Loucy (cell line): Measurements from ENCODE around the gene PARVA.

Experiments used
- H2AFZ ChIP-seq: fragments of 200-600 bp; sonication (generic); 2 replicates; pipeline ENCODE4 v1.6.0; 2016; ENCODE audit warnings: antibody characterized with exemption, mild to moderate bottlenecking, low read length, moderate library complexity
- H3F3A ChIP-seq: fragments of 200-600 bp; 2 replicates; pipeline ENCODE4 v1.6.0; 2016; ENCODE audit warnings: antibody characterized with exemption, low read depth, mild to moderate bottlenecking
- H3K27me3 ChIP-seq: fragments of 200-600 bp; sonication (generic); 2 replicates; pipeline ENCODE4 v1.6.1; 2014; ENCODE audit warnings: low read length, mild to moderate bottlenecking; ENCODE audit not compliant: insufficient read depth, poor library complexity, severe bottlenecking
- H3K36me3 ChIP-seq: fragments of 200-600 bp; sonication (generic); 2 replicates; pipeline ENCODE4 v1.6.1; 2016; ENCODE audit warnings: low read length; ENCODE audit not compliant: insufficient read depth
- H3K4me1 ChIP-seq: fragments of 200-600 bp; sonication (generic); 2 replicates; pipeline ENCODE4 v1.5.1; 2014; ENCODE audit warnings: low read length, mild to moderate bottlenecking; ENCODE audit not compliant: insufficient read depth, poor library complexity, severe bottlenecking
- H3K4me2 ChIP-seq: fragments of 200-600 bp; sonication (generic); 2 replicates; pipeline ENCODE4 v1.6.0; 2014; ENCODE audit warnings: antibody characterized with exemption, low read length, low read depth, mild to moderate bottlenecking; ENCODE audit not compliant: poor library complexity, severe bottlenecking
- H3K4me3 ChIP-seq: fragments of 200-600 bp; sonication (generic); 2 replicates; pipeline ENCODE4 v1.5.1; 2014; ENCODE audit warnings: low read length, mild to moderate bottlenecking, mixed read lengths; ENCODE audit not compliant: poor library complexity, severe bottlenecking
- H3K79me2 ChIP-seq: fragments of 200-600 bp; sonication (generic); 2 replicates; pipeline ENCODE4 v1.6.1; 2014; ENCODE audit warnings: low read length; ENCODE audit not compliant: insufficient read depth
- H3K9ac ChIP-seq: fragments of 200-600 bp; sonication (generic); 2 replicates; pipeline ENCODE4 v1.6.0; 2014; ENCODE audit warnings: mild to moderate bottlenecking, low read depth, low read length, moderate library complexity; ENCODE audit not compliant: poor library complexity, severe bottlenecking
- H3K9me2 ChIP-seq: fragments of 200-600 bp; sonication (generic); replicated peaks from 2 replicates; pipeline ENCODE4 v1.6.1; 2016; ENCODE audit warnings: low read depth, low read length, mixed read lengths
- H3K9me3 ChIP-seq: fragments of 200-600 bp; sonication (generic); 2 replicates; pipeline ENCODE4 v1.6.1; 2014; ENCODE audit warnings: mild to moderate bottlenecking, antibody characterized with exemption, low read length, low read depth; ENCODE audit not compliant: insufficient read depth
- H4K20me1 ChIP-seq: fragments of 200-600 bp; sonication (generic); 2 replicates; pipeline ENCODE4 v1.6.0; 2014; ENCODE audit warnings: antibody characterized with exemption, low read length, mild to moderate bottlenecking; ENCODE audit not compliant: insufficient read depth, poor library complexity, severe bottlenecking
- EZH2phosphoT487 ChIP-seq: fragments of 200-600 bp; IDR thresholded peaks from 2 replicates; pipeline ENCODE4 v1.6.1; 2018; ENCODE audit warnings: antibody characterized with exemption, mild to moderate bottlenecking, moderate library complexity, borderline replicate concordance
- TF ChIP-seq, protein P1 (sequence below): fragments of 200-600 bp; sonication (generic); conservative IDR thresholded peaks from 2 replicates; pipeline ENCODE4 v1.5.1; 2014; ENCODE audit warnings: mild to moderate bottlenecking, antibody characterized with exemption, low read length

Gene PARVA

DNA sequence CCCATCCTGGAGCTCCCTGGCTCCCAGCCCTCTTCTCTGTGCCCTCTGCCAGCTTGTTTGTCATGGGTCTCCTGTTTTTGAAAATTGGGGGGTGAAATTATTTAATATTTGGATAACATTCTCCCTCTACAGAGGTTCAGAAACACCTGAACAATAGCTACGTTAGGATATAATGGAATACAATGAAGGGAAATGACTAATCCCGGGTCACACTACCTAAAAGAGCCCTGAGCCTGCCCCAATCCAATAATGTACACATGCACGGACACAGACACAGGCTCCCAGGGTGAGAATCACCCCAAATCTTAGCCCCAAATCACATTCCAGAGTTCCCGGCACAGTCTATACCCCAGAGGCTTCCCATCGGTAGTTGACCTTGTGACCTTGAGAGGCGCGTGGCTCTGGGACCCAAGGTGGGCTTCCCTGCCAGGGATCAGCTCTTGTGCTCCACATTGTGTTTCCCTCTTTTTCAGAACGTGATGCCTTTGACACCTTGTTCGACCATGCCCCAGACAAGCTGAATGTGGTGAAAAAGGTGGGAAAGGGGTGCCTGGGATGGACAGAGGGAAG is 135.5 kb downstream of the PARVA start:
- Histone ChIP-seq H3K9me3 (no peaks in the 10 kb centered on the region), H4K20me1 (no peaks in the 10 kb centered on the region), H3K79me2 (no peaks in the 10 kb centered on the region), H3K4me2 (no peak overlapping the region), H3F3A (no peaks in the 10 kb centered on the region), H3K9me2 (no peaks in the 10 kb centered on the region), H2AFZ (no peak overlapping the region), H3K4me3 (no peak overlapping the region), H3K4me1 (no peaks in the 10 kb centered on the region), H3K9ac (no peak overlapping the region), H3K36me3 (no peaks in the 10 kb centered on the region), H3K27me3 (no peaks in the 10 kb centered on the region)
- TF ChIP-seq EZH2phosphoT487, result no peak
- TF ChIP-seq, protein P1, sequence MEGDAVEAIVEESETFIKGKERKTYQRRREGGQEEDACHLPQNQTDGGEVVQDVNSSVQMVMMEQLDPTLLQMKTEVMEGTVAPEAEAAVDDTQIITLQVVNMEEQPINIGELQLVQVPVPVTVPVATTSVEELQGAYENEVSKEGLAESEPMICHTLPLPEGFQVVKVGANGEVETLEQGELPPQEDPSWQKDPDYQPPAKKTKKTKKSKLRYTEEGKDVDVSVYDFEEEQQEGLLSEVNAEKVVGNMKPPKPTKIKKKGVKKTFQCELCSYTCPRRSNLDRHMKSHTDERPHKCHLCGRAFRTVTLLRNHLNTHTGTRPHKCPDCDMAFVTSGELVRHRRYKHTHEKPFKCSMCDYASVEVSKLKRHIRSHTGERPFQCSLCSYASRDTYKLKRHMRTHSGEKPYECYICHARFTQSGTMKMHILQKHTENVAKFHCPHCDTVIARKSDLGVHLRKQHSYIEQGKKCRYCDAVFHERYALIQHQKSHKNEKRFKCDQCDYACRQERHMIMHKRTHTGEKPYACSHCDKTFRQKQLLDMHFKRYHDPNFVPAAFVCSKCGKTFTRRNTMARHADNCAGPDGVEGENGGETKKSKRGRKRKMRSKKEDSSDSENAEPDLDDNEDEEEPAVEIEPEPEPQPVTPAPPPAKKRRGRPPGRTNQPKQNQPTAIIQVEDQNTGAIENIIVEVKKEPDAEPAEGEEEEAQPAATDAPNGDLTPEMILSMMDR, result no peak

DNA sequence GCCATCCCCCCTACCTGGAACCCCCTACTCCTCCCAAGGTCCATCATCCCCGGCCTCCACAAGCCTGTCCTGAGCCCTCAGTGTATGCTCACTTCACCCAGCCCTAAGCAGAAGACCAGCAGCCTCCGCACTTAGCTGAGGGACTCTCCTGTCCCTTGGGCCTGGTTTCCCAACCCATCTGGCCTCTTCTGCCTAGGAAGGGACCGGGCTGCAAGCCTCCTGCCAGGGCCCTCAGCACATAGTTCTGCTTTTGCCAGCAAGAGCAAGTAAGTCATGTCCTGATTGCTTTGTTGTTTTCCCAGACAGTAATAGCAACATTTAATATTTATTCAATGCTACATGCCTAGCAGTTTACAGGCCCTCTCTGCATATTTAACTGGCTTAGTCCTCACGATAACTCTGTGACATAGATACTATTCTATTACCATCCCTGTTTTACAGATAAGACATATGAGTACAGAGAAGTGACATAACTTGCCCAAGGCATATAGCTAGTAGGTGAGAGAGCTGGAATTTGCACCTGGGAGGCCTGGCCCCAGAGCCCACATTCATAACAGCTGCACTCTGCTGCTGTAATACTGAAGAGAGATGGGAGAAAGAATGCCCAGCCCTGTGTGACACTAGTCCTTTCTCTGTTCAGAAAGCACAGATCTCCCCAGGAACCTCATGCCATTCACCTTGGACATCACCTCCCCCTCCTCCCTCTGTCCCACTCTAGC is 139.2 kb downstream of the PARVA start:
- no peak overlapping the region for H3K9ac ChIP-seq
- no peaks in the 10 kb centered on the region for H3K9me3 ChIP-seq
- H3K9me2 ChIP-seq, result no peaks in the 10 kb centered on the region
- H3K4me3 ChIP-seq, result no peak overlapping the region
- H3K4me2 ChIP-seq, result no peak overlapping the region
- H3K27me3 ChIP-seq, result no peaks in the 10 kb centered on the region
- no peaks in the 10 kb centered on the region for H3K36me3 ChIP-seq
- H3K4me1 ChIP-seq, result no peaks in the 10 kb centered on the region
- no peaks in the 10 kb centered on the region for H3K79me2 ChIP-seq
- H2AFZ ChIP-seq, result no peak overlapping the region
- TF ChIP-seq, protein P1, result no peak
- TF ChIP-seq EZH2phosphoT487, result no peak
- no peaks in the 10 kb centered on the region for H4K20me1 ChIP-seq
- H3F3A ChIP-seq, result no peaks in the 10 kb centered on the region

DNA sequence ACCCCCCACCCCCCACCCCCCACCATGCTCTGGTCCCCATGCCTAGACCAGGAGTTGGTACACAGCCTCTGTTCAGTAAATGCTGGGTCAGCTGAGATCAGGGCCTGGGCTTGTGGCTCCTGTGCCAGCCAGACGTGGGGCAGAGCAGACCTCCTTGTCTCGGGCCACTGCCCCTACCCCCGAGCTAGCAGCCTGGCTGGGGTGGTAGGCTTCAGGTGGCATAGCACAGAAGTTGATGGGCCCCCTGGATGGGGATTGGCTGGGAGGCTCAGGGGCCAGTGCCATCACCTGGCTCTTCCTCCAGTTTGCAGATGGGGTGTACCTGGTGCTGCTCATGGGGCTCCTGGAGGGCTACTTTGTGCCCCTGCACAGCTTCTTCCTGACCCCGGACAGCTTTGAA is 139.9 kb downstream of the PARVA start:
- no peaks in the 10 kb centered on the region for H3K9me2 ChIP-seq
- H3K4me2 ChIP-seq, result no peak overlapping the region
- TF ChIP-seq, protein P1, result no peak
- TF ChIP-seq EZH2phosphoT487, result no peak
- no peaks in the 10 kb centered on the region for H3K4me1 ChIP-seq
- H3K9me3 ChIP-seq, result no peaks in the 10 kb centered on the region
- no peaks in the 10 kb centered on the region for H3K36me3 ChIP-seq
- no peaks in the 10 kb centered on the region for H3F3A ChIP-seq
- no peaks in the 10 kb centered on the region for H3K79me2 ChIP-seq
- H3K9ac ChIP-seq, result no peak overlapping the region
- H2AFZ ChIP-seq, result no peak overlapping the region
- no peak overlapping the region for H3K4me3 ChIP-seq
- no peaks in the 10 kb centered on the region for H4K20me1 ChIP-seq
- no peaks in the 10 kb centered on the region for H3K27me3 ChIP-seq
